Measurements from ENCODE around the gene ADARB1. TPM values are rescaled to one million over a fixed set of nuclear protein-coding genes. Genes with fewer than 3 reads are reported as not detected.
"Not testable (repeated sequence)": the region's sequence is repeated elsewhere in the genome, so short reads cannot be mapped to it uniquely, and the experiment has no call there.

Gene ADARB1
- total RNA-seq, 1 donor = 18.4 TPM

DNA sequence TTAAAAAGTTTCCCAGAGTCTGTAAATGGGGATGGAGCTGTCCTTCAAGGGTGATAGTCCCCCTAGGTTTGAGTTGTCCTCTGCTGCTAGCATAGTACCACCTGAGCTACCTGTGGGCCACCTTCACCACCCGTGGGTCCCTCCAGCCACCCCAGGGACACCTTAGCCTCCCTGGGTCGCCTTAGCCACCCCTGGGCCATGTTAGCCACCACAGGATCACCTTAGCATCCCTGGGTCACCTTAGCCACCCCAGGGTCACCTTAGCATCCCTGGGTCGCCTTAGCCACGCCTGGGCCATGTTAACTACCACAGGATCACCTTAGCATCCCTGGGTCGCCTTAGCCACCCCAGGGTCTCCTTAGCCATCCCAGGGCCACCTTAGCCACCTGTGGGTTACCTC is 67.1 kb downstream of the ADARB1 start:
- Histone ChIP-seq H3K27me3 (ENCODE audit: insufficient read depth, low read length) (no peaks in the 10 kb centered on the region), H3K9me3 (ENCODE audit: low read depth, low read length) (no peaks in the 10 kb centered on the region), H3K4me1 (ENCODE audit: insufficient read depth, low read length) (no peaks in the 10 kb centered on the region), H3K4me3 (ENCODE audit: low read length) (no peak overlapping the region)

DNA sequence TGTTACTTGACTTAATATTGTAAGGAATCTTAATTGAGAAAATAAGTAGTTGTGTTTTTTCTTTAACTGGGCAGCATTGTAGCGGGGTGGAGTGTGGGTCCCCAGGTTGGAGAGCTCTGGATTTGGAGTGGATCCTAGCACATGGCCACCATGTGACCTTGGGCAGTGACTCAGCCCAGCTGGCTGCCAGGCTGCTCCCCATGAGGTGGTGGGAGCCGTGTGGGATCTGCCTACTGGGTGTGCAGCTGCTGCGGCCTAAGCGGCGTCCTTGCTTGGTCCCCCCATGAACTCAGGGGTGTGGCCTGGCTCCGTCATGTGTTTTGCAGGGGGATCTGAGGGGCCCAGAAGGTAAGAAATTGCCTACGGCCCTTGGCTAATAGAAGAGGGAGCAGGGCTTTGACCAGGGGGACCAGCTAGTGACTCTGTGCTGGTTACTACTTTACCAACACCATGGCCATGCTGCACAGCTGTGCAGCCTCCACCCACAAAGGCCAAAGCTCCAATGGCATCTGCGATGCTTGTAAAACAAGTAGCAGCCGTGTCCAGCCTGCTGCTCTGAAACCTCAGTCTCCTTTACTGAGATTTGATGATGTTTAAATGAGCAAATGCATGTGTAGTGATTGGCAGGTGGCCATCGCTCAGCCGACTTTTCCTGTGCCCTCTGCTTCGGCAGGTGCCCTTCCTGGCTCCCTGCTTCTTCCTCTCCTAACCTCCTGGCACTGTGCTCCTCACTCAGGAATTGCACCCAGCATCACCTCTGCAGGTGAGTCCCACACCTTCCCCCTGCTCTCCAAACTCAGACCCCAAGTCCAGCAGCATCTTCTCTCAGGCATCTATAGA is 68.3 kb downstream of the ADARB1 start:
- Histone ChIP-seq H3K9me3 (ENCODE audit: low read depth, low read length) (no peaks in the 10 kb centered on the region), H3K27me3 (ENCODE audit: insufficient read depth, low read length) (no peaks in the 10 kb centered on the region), H3K4me3 (ENCODE audit: low read length) (no peak overlapping the region), H3K4me1 (ENCODE audit: insufficient read depth, low read length) (no peaks in the 10 kb centered on the region)

DNA sequence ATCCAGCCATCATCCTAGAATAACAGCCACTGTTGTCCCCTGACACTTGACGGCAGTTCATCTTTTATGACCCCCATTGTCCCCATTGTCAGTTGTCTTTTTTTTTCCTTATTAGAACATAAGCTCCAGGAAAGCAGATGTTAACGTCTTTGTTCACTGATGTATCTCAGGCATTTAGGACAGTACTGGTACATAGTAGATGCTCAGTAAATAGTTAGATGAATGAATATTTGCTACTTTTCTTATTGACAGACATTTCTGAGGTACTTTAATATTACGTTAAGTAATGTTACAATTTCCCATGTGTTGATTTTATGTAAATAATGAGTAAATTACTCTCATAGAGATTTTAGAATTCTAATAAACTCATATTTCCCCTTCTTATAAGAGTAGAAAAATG is 69.5 kb downstream of the ADARB1 start:
- H3K27me3 ChIP-seq (ENCODE audit: insufficient read depth, low read length) = no peaks in the 10 kb centered on the region
- H3K4me3 ChIP-seq (ENCODE audit: low read length) = no peak overlapping the region
- H3K9me3 ChIP-seq (ENCODE audit: low read depth, low read length) = no peaks in the 10 kb centered on the region
- H3K4me1 ChIP-seq (ENCODE audit: insufficient read depth, low read length) = no peaks in the 10 kb centered on the region

DNA sequence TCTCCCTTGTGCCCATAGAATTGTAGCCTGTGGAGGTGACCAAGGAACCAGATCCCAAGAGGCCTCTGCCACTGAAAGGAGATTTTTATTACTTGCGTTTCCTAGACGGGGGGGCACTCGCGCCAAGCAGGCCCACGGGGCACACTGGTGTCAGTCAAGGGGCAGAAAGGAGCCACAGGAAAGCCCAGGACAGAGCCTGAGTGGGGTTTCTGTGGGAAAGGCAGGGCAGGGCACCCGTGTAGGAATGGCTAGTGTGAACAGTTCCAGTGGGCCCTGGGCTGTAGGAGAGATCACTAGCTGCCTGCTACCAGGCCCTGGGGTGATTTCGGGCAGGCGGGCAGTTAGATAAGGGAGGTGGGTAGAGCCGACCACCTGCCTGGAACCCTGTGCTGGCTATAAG is 70.8 kb downstream of the ADARB1 start:
- Histone ChIP-seq H3K4me1 (ENCODE audit: insufficient read depth, low read length) (no peaks in the 10 kb centered on the region), H3K4me3 (ENCODE audit: low read length) (no peak overlapping the region), H3K27me3 (ENCODE audit: insufficient read depth, low read length) (no peaks in the 10 kb centered on the region), H3K9me3 (ENCODE audit: low read depth, low read length) (no peaks in the 10 kb centered on the region)

DNA sequence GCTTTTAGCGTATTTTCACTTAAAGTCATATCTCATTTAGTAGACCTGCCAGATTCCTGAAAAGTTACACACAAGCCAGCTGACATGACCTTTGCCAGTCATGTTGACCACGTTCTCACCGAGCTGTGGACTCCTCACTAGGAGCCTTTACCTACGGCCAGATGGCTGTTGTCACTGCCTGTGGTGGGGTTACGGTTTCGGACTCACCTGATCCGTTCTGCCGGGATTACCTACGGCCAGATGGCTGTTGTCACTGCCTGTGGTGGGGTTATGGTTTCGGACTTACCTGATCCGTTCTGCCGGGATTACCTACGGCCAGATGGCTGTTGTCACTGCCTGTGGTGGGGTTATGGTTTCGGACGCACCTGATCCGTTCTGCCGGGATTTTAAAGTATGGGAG is 71.5 kb downstream of the ADARB1 start:
- H3K4me1 ChIP-seq (ENCODE audit: insufficient read depth, low read length); H3K9me3 ChIP-seq (ENCODE audit: low read depth, low read length); H3K4me3 ChIP-seq (ENCODE audit: low read length); H3K27me3 ChIP-seq (ENCODE audit: insufficient read depth, low read length): not testable (repeated sequence)

DNA sequence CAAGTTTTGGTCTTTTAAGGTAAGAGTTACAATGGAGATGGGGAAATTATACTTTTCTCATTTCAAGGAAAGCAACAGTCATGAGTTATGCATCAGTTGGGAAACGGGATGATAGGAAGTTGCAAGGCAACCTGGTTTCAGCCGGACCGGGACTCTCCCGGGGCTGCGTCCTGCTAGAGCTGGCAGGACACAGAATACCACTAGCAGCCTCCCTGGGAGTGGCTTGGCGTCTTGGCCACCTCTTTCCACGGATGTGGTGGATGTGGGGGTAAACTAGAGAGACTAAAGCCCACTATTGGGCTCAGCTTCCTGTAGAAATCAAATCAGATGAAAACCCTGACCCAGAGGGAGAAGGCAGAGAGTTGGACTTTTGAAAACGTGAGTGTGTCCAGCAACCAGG is 71.9 kb downstream of the ADARB1 start:
- no peaks in the 10 kb centered on the region for H3K4me1 ChIP-seq (ENCODE audit: insufficient read depth, low read length)
- no peaks in the 10 kb centered on the region for H3K9me3 ChIP-seq (ENCODE audit: low read depth, low read length)
- H3K27me3 ChIP-seq (ENCODE audit: insufficient read depth, low read length) = no peaks in the 10 kb centered on the region
- no peak overlapping the region for H3K4me3 ChIP-seq (ENCODE audit: low read length)

DNA sequence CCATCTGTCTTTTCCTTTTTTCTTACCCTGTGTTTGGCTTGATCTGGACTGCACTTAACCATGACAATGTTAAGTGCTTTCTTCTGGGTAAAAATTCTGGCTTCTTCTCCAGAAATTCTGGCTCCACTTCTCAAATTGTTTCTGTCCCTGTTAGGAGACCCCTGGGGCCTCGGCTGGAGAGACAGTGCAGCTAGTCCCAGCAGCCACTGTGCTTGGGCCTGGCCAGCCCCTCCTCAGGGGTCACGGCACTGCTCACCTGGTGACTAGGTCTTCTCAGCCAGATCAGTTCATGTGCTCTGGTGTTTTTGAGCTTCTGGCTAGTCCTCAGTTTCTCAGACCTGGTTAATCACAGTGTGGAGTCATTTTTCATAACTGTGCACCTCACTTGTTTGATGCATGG is 72.4 kb downstream of the ADARB1 start:
- H3K4me1 ChIP-seq (ENCODE audit: insufficient read depth, low read length) = peaks cover 5% of the 10 kb centered on the region
- no peaks in the 10 kb centered on the region for H3K9me3 ChIP-seq (ENCODE audit: low read depth, low read length)
- no peaks in the 10 kb centered on the region for H3K27me3 ChIP-seq (ENCODE audit: insufficient read depth, low read length)
- no peak overlapping the region for H3K4me3 ChIP-seq (ENCODE audit: low read length)

DNA sequence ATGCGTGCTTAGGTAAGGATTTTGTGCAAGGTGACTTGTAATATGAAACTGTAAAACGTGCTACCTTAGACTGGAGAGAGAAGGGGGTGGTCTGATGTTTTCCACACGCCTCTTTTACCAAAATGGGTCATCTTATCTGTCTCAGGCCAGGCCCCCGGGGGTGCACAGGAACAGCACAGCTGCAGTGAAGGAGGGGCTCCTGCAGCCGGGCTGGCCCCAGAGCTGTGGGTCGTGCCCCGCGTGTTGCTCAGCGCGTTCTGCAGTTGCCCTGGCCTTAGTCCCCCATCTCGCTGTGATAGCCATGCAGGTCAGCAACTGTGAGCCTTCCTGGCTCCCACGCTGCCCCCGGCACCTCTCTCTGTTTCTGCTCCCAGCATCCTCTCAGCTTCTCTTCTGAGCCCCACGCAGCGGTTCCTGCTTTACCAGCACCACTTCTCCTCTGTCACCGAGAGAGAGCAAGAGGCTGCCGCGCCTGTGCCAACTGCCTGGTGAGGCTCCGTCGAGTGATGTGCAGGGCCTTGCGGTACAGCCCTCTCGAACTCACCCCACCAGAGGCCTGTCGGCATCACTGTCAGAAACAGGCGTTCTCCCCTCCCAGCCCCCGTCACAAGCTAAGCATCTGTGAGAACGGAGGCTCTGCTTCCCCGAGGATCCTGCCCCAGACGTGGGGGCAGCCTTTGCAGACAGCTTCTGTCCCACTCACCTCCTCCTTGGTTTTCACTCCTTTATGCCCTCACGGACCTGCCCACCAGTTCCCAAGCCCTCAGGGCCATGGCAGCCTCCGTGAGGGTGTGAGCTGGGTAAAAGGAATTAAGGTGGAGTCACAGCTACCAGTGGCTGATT is 73.3 kb downstream of the ADARB1 start:
- H3K9me3 ChIP-seq (ENCODE audit: low read depth, low read length) = no peaks in the 10 kb centered on the region
- no peaks in the 10 kb centered on the region for H3K27me3 ChIP-seq (ENCODE audit: insufficient read depth, low read length)
- H3K4me3 ChIP-seq (ENCODE audit: low read length) = no peak overlapping the region
- H3K4me1 ChIP-seq (ENCODE audit: insufficient read depth, low read length) = peaks cover 13% of the 10 kb centered on the region

DNA sequence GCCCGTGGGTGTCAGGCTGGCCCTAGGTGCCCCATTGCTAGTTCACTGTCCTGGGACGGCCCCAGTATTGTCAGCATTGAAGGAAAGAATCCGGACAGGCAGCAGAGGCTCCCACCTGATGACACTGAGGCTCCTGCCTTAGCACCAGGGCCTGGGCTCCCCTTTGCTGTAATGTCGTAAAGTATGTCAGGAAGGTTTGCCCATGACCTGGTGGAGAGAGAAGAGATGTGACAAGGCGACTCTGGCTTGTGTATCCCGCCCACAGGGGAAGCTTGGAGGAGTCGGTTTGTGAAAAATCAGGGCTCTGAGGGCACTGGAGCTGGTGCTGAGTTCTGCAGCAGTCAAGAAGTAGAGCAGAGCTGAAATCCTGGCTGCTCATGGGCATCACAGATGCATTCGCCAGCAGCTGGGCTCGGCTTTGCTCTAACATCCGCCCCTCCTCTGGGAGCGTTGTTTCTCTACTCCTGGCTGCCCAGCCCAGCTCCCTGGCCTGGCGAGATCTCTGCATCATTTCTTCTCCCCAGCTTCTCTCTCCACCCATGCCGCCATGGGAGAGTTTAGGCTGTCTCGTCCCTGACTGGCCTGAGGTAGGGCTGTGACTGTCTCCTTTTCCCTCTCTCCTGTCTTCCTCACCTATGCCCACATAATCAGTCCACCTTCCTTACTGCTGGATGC is 74.1 kb downstream of the ADARB1 start:
- H3K4me3 ChIP-seq (ENCODE audit: low read length) = no peak overlapping the region
- peaks cover 16% of the 10 kb centered on the region for H3K4me1 ChIP-seq (ENCODE audit: insufficient read depth, low read length)
- H3K27me3 ChIP-seq (ENCODE audit: insufficient read depth, low read length) = no peaks in the 10 kb centered on the region
- no peaks in the 10 kb centered on the region for H3K9me3 ChIP-seq (ENCODE audit: low read depth, low read length)

DNA sequence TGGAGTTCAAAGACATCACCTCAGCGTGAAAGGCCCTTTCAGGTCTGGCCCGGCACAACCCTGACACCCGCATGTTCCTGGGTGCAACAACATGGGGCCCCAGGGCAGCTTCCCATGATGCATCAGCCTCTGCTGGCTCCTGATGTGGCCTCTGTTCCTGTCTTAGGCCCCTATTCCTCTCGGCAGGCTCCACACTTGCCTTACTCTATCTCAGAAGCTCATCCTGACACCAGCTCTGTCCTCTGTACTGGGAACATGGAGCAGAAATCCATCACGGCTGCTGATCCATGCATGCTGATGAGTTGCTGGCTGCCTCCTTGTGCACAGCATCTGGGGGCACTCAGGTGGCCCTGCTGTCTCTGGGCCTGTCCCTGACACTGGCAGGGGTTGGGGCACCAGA is 74.6 kb downstream of the ADARB1 start:
- H3K9me3 ChIP-seq (ENCODE audit: low read depth, low read length) = no peaks in the 10 kb centered on the region
- H3K4me3 ChIP-seq (ENCODE audit: low read length) = no peak overlapping the region
- H3K4me1 ChIP-seq (ENCODE audit: insufficient read depth, low read length) = peaks cover 21% of the 10 kb centered on the region
- H3K27me3 ChIP-seq (ENCODE audit: insufficient read depth, low read length) = no peaks in the 10 kb centered on the region

DNA sequence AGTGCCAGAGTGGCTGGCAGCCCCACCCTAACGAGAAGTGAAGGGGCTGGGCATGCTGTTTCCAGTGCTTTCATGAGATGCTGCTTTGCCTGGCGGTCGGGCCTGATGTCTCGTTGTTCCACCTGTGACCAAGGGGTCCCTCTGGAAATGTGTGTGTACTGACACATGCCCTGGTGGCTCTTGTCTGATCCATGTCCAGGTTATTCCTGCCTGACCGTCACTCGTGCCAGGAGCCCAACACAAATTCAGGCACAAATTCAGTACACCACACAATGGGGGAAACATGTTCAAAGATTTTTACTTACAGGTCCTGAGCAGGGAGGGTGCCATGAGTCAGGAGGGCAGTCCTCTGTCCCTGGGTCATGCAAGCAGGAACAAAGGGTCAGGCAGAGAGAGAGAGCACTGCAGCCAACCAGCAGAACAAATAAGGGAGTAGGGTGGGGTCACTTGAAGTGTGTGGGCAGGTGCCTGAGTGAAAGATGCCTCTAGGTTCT is 76.3 kb downstream of the ADARB1 start:
- H3K4me1 ChIP-seq (ENCODE audit: insufficient read depth, low read length) = peaks cover 30% of the 10 kb centered on the region
- no peak overlapping the region for H3K4me3 ChIP-seq (ENCODE audit: low read length)
- H3K9me3 ChIP-seq (ENCODE audit: low read depth, low read length) = no peaks in the 10 kb centered on the region
- H3K27me3 ChIP-seq (ENCODE audit: insufficient read depth, low read length) = no peaks in the 10 kb centered on the region

DNA sequence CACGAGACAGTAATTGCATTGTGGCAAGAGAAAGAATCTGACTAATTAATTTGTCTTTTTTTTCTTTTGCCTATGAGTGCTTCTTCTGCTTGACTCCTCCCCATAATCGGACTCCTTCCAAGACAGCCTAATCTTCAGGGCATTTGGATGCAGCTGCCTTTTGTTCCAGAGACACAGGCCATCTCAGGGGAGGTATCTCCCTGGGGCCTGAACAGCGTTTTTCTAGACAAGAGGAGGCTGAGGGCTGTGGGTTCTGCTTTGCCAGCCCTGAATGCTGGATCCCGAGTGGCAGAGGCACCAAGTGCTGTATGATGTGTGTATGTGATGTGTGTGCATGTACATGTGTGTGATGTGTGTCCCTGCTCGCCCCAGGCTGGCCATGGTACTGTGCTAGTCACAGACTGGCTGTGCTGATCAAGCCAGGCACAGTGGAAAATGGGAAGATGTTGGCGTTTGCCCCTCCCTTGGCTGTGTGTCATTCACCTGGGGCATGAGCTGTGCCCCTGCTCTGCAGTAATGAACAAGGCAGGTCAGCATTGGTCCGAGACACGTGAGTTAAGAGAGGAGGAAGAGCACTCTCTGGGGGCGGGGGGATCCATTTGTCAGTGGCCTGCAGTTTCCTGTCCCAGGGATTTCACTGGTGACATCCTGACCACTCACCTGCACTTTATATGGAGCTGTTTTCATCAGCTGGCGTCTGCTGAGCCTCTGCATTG is 77.2 kb downstream of the ADARB1 start:
- Histone ChIP-seq H3K27me3 (ENCODE audit: insufficient read depth, low read length) (no peaks in the 10 kb centered on the region), H3K4me1 (ENCODE audit: insufficient read depth, low read length) (peaks cover 30% of the 10 kb centered on the region), H3K4me3 (ENCODE audit: low read length) (no peak overlapping the region), H3K9me3 (ENCODE audit: low read depth, low read length) (no peaks in the 10 kb centered on the region)

DNA sequence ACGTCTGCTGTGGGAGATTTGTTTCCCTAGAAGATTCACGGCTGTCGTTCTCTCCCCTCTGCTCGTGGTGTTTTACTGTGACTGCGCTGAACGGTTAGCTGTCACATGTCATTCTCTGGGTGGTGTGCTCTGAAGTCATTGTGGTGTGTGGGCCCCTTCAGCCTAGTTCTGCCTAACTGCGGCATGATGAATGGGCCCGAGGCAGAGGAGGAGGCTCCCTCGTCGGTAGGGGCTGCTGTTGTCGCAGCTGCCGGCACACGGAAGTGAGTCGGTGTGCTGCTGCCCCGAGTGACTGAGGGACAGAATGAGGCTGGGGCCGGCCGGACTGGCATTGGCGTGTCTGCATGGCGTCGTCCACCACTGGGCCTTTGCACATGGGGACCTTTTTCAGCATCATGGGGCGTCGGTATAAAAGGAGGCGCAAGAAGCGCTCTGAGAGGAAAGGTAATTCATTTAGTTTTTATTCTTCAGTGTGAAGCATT is 77.9 kb downstream of the ADARB1 start:
- Histone ChIP-seq H3K4me3 (ENCODE audit: low read length) (no peak overlapping the region), H3K4me1 (ENCODE audit: insufficient read depth, low read length) (peaks cover 30% of the 10 kb centered on the region), H3K27me3 (ENCODE audit: insufficient read depth, low read length) (no peaks in the 10 kb centered on the region), H3K9me3 (ENCODE audit: low read depth, low read length) (no peaks in the 10 kb centered on the region)

All from mononuclear cell (primary cell).